GM21529 (cell line): Measurements from ENCODE around the gene HNRNPC.
A peak's percentile ranks its signal among the peaks of the same experiment; 100 is the strongest.
"Not testable (repeated sequence)": the region's sequence is repeated elsewhere in the genome, so short reads cannot be mapped to it uniquely, and the experiment has no call there.

Experiments
- ATAC-seq: cut with Tn5 transposase; IDR thresholded peaks from one replicate; pipeline ENCODE4 v1.9.1; 2021; ENCODE audit not compliant: unreplicated experiment

Gene HNRNPC

DNA sequence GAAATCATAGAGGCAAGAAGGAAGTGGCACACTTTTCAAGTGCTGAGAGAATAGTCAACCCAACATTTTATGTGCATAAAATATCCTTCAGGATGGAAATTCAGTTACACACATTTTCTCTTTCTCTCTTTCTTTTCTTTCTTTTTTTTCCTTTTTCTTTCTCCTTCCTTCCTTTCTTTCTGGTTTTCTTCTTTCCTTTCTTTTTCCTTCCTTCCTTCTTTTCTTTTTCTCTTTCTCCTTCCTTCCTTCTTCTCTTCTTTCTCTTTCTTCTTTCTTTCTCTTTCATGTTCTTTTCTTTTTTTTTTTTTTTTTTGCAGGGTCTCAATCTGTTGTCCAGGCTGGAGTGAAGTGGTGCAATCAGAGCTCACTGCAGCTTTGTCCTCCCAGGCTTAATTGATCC lies 74.6 kb downstream of the HNRNPC start:
- ATAC-seq: no peak

DNA sequence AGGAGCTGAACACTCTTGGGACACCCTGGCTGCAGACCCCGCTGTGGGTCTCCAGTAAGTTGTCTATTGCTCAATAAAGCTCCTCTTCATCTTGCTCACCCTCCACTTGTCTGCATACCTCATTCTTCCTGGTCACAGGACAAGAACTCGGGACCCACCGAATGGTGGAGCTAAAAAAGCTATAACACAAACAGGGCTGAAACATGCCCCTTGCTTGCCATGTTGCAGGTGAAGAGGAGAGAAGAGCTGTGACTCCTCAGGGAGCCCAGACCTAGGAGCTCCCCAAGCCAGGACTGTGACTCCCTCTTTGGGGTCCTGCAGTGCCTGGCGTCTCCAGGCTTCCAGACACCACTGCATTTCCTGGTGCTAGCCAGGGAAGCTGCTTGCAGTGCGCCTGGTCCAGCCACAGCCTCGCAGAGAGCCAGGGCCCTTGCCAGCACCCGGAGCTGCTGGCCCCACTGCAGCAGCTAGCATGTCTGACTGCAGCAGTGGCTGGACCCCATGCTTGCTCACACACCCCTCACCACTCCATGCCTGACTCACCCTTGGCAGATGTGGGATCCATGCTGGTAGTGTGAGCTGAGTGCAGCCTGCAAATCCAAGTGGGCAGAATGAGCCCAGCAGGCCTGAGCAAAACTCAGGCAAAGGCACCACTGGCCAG lies 76.2 kb downstream of the HNRNPC start:
- ATAC-seq: no peak

DNA sequence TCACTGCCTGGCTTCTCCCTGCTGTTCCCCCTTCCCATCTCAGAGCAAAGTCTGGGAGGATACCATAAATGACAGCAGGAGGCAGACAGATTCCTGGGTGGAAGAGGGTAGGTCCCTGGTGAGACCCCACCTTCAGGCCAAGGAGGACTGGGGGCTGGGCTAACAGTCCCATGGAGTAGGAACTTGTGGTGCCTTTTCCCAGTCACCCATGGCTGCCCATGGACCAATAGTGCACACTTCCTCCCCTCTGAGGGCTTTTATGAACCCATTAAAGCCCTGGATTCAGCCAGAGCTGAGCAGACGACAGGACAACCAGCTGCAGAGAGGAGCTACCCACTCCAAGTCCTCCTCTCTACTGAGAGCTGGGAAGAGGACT lies 76.8 kb downstream of the HNRNPC start:
- ATAC-seq: no peak

DNA sequence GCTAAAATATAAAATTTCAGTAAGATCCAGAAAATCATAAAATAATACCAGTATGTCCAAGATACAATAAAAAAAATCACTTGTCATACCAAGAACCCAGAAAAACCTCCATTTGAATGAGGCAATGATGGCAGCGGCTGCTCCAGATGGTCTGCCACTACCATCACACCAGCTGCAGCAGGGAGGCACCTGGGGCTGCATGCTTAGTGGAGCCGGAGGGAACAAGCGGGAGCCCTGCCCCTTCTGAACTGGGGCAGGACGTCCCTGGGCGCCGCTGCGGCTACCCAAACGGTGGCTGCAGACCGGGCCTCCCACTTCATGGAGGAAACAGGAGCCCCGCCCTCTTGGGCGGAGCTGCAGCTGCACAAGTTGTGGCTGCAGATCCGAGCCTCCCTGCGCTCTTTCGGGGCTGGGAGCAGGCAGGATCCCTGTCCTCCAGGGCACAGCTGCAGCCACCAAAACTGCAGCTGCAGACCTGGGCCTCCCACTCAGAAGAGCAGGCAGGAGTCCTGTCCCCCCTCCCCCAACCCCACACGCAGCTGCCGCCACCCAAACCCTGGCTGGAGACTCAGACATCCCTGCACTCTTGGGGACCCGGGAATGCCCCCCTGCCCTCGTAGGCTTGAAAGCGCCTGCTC lies 77.3 kb downstream of the HNRNPC start:
- peak; percentile 94 for ATAC-seq

DNA sequence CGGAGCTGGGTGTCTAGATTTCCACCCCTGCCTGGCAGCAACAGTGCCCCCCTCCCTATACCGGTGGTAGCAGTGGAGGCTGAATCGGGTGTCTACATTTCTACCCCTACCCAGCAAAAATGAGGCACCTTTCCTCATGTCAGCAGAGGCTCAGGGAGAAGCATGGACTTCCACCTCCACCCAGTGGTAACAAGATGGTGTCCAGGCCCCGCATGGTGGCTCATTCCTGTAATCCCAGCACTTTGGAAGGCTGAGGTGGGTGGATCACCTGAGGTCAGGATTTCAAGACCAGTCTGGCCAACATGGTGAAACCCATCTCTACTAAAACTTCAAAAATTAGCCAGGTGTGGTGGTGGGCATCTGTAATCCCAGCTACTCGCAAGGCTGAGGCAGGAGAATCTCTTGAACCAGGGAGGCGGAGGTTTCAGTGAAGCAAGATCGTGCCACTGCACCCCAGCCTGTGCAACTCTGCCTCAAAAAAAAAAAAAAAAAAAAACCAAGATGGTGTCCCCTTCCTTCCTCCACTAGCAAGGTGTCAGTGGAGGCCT lies 77.9 kb downstream of the HNRNPC start:
- ATAC-seq: no peak

DNA sequence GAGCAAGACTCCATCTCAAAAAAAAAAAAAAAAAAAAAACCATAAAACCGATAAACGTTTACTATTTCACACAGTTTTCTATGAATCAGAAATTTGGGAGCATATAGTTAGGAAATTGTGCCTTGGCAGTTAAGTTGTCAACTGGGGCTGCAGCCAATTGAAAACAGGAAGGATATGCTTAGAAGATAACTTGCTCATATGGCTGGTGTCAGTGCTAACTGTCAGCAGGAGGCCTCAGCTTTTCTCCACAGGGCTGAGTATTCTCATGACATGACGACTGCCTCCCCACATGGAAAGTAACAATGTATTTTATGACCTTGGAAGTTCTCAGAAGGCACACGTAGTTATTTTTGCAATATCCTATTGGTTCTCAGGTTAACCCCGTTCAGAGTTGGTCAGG lies 83.8 kb downstream of the HNRNPC start:
- no peak for ATAC-seq

DNA sequence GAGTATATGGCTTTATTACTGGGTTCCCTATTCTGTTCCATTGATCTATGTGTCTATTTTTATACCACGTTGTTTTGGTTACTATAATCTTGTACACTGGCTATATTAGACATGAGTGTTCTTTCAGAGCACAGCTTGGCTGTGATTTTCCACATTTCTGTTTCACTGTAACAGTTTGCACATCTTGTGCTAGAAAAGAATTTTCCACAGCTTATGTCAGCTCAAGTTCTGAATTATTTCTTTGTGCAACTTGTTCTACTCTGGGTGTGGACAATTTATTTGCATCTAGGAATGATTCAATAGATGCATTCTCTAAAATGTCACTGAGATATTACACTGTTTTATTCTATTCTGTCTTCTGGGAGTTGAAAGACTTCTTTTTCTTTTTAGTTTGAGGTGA lies 85.0 kb downstream of the HNRNPC start:
- no peak for ATAC-seq

DNA sequence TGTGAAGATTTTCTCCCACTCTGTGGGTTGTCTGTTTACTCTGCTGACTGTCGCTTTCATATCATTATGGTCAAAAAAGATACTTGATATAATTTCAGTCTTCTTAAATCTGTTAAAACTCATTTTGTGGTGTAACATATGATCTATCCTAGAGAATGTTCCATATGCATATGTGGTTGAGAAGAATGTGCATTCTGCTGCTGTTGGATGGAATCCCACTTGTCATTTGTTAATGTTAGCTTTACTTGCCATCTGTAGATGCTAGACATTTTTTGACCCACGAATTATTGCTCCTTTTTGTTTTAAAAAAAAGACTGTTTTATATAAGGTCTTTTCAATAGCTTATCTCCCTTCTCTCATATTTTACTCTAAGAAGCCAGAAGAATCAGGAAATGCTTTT lies 87.1 kb downstream of the HNRNPC start:
- ATAC-seq: no peak

DNA sequence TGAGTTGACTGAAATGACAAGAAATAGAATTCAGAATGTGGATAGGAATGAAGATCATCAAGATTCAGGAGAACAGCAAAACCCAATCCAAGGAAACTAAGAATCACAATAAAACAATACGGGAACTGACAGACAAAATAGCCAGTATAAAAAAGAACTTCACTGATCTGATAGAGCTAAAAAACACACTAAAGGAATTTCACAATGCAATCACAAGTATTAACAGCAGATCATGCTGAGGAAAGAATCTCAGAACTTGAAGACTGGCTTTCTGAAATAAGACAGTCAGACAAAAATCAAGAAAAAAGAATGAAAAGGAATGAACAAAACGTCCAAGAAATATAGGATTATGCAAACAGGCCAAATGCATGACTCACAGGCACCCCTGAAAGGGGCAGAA lies 98.1 kb downstream of the HNRNPC start:
- ATAC-seq: no peak

DNA sequence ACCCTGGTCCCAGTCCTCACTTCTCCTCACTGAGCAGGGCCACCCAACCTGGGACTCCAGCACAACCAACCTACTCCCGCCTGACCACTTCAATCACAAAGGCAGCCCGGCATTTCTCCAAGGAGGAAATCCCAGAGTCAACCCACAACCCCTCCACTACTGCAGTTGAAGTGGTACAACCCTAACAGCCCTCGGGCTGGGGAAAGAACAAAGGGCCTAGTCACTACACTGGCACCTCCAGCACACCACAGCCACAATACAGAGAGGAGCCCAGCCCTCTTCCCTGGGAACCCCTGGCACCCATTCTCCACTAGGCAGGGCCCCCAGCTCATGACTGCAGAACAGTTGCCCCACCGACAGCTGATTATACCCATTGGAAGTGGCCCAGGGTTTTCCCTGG lies 99.7 kb downstream of the HNRNPC start:
- no peak for ATAC-seq

DNA sequence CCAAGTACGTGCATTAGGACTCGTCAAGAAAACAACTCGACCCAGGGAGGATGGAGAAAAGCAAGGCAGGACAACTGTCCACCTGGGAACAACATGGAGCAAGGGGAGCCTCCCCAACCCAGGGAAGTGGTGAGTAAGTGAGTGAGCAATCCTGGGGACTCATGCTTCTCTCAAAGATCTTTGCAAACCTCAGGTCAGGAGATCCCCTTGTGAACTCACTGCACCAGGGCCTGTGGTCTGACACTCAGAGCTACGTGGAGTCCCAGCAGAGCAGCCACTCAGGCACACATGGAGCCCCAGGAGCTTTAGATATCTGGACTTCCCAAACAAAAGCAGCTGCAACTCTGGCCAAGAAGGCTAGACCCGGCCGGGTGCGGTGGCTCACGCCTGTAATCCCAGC lies 101.2 kb downstream of the HNRNPC start:
- ATAC-seq: no peak

DNA sequence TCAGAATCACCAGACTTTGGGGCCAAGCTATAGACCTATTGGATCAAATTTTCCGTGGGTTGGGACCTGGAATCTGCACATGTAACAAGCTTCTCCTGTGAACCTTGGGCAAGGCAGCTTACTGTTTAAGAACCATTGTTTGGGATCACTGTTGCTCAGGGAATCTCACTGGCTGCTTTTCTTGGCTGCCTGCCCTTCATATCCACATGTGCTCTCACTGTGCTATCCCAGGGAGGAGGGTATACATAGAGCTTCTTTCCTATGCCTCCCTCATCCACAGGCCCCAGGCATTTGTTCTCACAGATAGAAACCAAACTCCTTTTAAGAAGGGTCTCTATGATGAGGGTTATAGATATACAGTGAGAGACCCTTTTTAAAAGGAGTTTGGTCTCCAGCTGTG lies 103.6 kb downstream of the HNRNPC start:
- ATAC-seq: not testable (repeated sequence)

DNA sequence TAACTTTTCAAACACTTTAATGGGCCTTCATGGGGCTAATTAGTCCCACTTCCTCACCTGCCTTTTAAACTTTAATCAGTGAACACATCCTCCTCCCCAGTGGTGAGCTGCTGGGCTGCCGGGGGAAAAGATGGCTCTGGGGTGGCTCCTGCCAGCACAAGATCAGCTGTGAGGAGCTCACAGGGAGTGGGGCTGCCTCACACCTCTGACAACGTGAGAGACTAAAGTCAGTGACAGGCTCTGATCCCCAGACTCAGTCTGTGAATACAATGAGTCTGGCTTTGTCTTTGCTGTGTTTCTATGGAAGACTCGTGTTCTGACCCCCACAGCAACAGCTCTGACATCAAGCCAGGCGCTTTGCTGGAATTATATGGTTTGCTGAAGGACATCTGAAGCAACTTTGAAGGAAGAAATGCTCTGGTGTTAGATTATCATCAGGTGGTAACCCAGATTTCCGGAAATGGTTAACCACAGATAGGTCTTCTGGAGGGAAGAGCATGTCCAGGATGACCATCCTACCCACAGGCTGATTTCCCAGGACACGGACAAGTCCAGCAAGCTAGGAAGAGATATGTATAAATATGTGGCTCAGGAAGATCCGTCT lies 104.1 kb downstream of the HNRNPC start:
- not testable (repeated sequence) for ATAC-seq

DNA sequence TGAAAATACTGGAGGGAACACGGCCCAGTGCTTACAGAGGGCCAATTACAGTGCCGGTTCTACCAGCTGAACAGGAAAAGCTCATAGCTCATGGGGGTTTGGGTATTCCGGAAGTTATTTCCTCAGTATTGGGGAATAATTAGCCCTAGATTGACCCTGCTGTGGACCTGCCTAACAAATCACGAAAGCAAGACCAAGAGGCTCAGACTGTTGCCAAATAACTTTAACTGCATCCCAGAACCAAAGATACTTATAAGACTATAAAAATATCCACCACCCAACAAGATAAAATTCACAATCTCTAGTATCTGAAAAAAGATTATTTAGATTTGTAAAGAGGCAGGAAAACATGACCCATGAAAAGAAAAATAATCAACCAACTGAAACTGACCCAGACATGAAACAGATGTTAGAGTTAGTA lies 105.4 kb downstream of the HNRNPC start:
- no peak for ATAC-seq

DNA sequence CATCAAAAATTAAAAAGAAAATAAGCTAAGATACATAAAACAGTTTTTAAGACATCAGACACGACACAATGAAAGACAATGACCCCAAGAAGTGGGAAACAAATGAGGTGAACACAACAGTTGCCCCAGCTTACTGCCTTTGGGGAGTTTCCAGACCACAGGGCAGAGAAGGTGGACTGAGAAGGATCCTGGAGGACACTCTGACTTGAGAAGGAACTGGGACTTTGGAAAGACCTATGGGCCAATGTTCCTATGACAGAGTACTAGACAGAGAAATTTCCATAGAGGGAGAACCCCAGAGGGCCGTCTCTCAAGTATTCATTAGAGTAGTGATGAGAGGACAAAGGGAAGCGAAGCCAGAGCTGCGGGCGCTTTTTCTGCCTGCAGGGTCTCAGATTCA lies 107.2 kb downstream of the HNRNPC start:
- no peak for ATAC-seq

DNA sequence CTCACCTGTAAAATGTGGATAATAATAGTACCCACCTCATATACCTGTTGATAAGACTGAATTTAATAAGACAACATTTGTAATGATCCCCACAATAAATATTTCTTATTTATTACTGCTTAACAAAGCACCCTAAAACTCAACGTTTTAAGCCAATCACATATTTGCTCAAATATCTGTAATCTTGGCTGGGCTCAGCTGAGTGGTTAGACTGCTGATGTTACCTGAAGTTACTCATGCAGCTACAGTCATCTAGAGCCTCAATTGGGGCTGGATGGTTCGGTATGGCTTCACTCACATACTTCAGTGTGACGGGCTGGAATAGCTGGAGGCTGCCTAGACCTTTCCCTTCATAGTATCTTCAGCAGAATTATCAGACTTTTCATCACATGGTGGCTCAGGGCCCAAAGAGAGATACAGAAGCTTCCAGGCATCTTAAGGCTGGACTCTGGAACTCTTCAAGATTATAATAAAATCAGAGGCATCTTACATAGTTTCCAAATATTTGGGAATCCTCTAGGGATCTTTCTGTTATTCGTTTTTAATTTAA lies 109.1 kb downstream of the HNRNPC start:
- ATAC-seq: no peak
